GM12864 (cell line): Measurements from ENCODE around the gene MBP.

Experiments
- DNase-seq: peaks from one replicate; pipeline ENCODE4 v3.0.0-alpha.2; 2011; ENCODE audit warnings: low read depth
- H3K4me3 ChIP-seq: 2 replicates; pipeline ENCODE4 v1.5.1; 2011; ENCODE audit warnings: mild to moderate bottlenecking, low read depth, low read length, control low read depth
- CTCF ChIP-seq: IDR thresholded peaks from 2 replicates; pipeline ENCODE4 v1.5.1; 2011; ENCODE audit warnings: low read depth, mild to moderate bottlenecking, moderate library complexity, low read length, control low read depth, inconsistent platforms; ENCODE audit errors: missing control alignments

MBP gene

GRCh38 chr18:77056344-77057005 is 76.1 kb downstream of the MBP start:
- DNase-seq = no peak
- no peak for TF ChIP-seq CTCF
- H3K4me3 ChIP-seq = no peak overlapping the region

DNA sequence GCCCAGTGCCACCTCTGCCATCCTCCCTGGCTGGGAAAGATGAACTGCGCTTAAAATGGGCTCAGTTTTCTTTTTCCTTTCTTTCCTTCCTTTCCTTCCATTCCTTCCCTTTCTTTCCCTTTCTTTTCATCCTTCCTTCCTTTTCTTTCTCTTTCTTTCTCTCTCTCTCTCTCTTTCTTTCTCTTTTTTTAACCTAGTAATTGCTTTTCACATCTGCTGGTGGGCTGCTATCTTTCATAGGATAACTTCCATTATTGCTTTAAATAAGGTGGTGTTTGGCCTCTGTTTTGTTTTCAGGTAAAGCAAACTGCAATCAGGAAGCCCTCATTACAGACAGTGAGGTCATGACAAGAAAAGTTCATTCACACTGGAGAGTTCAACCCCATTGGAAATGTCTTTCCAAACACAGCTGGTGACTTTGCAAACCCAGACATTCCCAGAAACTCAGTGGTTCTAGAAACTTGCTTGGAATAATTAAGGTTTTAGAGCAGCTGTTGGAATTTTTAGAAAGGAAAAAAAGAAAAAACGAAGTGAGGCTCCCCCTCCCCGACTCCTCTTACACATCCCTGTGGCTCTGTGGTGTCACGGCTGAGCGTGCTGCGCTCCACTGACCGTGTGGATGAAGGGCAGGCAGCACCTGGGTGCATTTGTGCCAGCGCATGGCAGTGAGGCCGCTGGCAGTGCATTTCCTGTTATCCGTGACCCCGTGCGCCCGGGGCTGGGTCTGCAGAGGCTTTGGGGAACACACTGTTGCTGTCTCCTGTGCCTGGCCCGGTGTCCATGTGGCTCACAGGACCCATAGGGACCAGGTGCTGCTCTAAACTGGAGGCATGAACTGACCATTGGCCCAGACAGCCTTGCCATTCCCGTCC is 76.9 kb downstream of the MBP start:
- DNase-seq = no peak
- TF ChIP-seq CTCF = no peak
- no peak overlapping the region; the same call in 1 of the 2 replicates for H3K4me3 ChIP-seq

DNA sequence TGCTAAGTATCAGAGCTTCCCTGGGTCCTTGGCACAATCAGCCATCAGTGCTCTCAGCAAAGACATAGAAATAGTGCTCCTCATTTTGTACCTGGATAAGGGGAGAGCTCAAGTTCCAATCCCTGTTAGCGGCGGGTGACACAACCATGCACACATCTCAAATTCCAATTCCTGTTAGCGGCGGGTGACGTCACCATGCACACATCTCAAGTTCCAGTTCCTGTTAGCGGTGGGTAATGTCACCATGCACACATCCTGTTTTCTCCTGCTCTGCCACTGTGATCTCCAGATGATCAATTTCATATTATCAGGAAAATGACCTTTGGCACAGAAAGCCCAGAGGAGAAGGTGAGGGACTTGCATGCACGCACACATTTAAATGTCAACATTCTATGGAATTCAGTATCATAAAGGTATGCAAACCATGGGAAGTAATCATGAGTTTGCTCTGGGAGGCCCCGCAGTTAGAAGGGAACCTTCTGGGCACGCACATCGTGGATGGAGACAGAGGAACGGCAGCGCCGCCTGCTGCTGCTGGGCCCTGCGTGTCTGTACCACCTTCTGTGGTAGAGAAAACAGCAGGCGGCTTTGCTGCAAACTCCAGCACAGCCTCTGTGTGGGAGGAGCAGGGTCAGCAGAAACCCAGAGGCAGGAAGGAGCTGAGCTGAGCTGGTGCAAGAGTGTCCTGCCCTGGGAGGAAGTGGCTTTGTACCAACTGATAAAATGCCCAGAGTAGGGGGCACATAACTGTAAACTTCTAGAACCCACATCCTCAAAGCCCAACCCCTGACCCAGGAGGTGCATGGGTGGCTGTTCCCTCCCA is 77.8 kb downstream of the MBP start:
- peak; percentile 86 for DNase-seq
- TF ChIP-seq CTCF = peak; percentile 78
- H3K4me3 ChIP-seq = peak overlapping the region; percentile 25; the same call in 1 of the 2 replicates

GRCh38 chr18:77054288-77054605 is 78.3 kb downstream of the MBP start:
- peak overlapping the region; percentile 25; the same call in 1 of the 2 replicates for H3K4me3 ChIP-seq
- TF ChIP-seq CTCF = no peak
- DNase-seq = no peak

GRCh38 chr18:77053616-77054287 is 78.8 kb downstream of the MBP start:
- no peak for DNase-seq
- TF ChIP-seq CTCF = no peak
- no peak overlapping the region for H3K4me3 ChIP-seq

DNA sequence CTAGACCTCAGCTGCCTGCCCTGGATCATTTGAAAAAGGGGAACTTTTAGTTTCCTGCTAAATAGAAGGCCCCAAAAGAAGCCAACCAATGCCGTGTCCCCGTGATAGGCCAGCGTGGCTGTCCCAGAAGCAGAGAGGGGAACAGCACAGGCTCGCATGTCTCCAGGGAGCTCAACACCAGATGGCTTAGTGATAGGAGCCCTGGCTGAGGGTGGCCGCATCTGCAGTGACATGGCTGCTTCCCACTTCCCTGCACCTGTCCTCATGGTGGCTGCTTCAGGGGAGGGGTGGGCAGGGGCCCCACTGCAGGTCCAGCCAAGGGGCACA is 79.6 kb downstream of the MBP start:
- H3K4me3 ChIP-seq = no peak overlapping the region
- TF ChIP-seq CTCF = no peak
- no peak for DNase-seq
